ENCODE measurements around the gene NSMF.

The NSMF gene

DNA sequence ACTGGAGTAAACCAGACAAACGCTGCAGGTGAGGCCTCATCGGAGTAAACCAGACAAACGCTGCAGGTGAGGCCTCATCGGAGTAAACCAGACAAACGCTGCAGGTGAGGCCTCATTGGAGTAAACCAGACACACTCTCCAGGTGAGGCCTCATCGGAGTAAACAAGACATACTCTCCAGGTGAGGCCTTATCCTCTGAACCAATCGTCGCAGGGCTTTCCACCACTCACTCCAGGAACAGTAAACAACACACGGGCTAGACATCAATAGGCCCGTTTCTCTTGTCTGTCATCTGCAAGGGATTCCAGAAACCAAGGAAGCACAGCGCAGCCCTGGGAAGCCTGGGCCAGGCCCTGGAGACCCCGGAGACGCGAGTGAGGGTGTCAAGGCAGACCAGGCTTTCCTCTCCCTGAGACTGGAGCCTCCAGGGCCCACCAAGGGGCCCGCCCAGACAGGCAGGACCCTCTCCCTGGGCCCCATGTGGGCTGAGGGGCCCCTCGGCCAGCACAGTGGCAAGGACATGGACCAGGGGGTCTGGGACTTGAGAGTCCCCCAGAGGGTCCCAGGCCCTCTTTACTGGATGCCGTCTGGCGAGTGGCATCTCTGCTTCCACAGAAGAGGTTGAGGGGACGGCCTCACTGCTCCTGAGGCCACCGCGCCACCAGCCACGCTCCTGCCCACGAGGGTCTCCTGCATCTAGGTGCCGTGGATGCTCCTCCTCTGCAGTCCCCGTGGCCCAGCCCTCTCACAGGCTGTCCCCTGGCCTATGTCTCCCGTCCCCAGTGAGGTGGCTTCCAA is 26.4 kb upstream of the NSMF start:
- H3K4me3 ChIP-seq (ENCODE audit: low read length in 2 of 2): no peak overlapping the region
- H3K9me3 ChIP-seq (ENCODE audit: control insufficient read depth in 2 of 2, low read length in 2 of 2): no peaks in the 10 kb centered on the region
- H3K9ac ChIP-seq (ENCODE audit: low read depth in 1 of 2, low read length in 2 of 2): no peak overlapping the region
- H3K4me1 ChIP-seq (ENCODE audit: control insufficient read depth in 2 of 2, insufficient read depth in 2 of 2, low read length in 2 of 2): peaks cover 0 to 5% of the 10 kb centered on the region in 2 donors
- no peak overlapping the region for H3K27ac ChIP-seq (ENCODE audit: low read depth in 2 of 2, low read length in 2 of 2)
- no peaks in the 10 kb centered on the region for H3K27me3 ChIP-seq (ENCODE audit: control insufficient read depth in 2 of 2, insufficient read depth in 2 of 2, low read length in 2 of 2)
- no peaks in the 10 kb centered on the region for H3K36me3 ChIP-seq (ENCODE audit: control insufficient read depth in 2 of 2, insufficient read depth in 2 of 2, low read length in 2 of 2)

GRCh38 chr9:137484551-137485315 is 25.6 kb upstream of the NSMF start:
- no peaks in the 10 kb centered on the region for H3K9me3 ChIP-seq (ENCODE audit: control insufficient read depth in 2 of 2, low read length in 2 of 2)
- H3K36me3 ChIP-seq (ENCODE audit: control insufficient read depth in 2 of 2, insufficient read depth in 2 of 2, low read length in 2 of 2): no peaks in the 10 kb centered on the region

GRCh38 chr9:137482094-137482781 is 23.1 kb upstream of the NSMF start:
- no peaks in the 10 kb centered on the region for H3K4me1 ChIP-seq (ENCODE audit: control insufficient read depth in 2 of 2, insufficient read depth in 2 of 2, low read length in 2 of 2)
- H3K36me3 ChIP-seq (ENCODE audit: control insufficient read depth in 2 of 2, insufficient read depth in 2 of 2, low read length in 2 of 2): no peaks in the 10 kb centered on the region
- H3K27me3 ChIP-seq (ENCODE audit: control insufficient read depth in 2 of 2, insufficient read depth in 2 of 2, low read length in 2 of 2): no peaks in the 10 kb centered on the region
- no peak overlapping the region for H3K9ac ChIP-seq (ENCODE audit: low read depth in 1 of 2, low read length in 2 of 2)
- no peaks in the 10 kb centered on the region for H3K9me3 ChIP-seq (ENCODE audit: control insufficient read depth in 2 of 2, low read length in 2 of 2)
- no peak overlapping the region for H3K27ac ChIP-seq (ENCODE audit: low read depth in 2 of 2, low read length in 2 of 2)
- H3K4me3 ChIP-seq (ENCODE audit: low read length in 2 of 2): no peak overlapping the region

More at GRCh38 chr9:137484551-137485315, 25.6 kb upstream of the NSMF start:
- Histone ChIP-seq H3K9ac (ENCODE audit: low read depth in 1 of 2, low read length in 2 of 2) (no peak overlapping the region), H3K27ac (ENCODE audit: low read depth in 2 of 2, low read length in 2 of 2) (no peak overlapping the region), H3K27me3 (ENCODE audit: control insufficient read depth in 2 of 2, insufficient read depth in 2 of 2, low read length in 2 of 2) (no peaks in the 10 kb centered on the region), H3K4me1 (ENCODE audit: control insufficient read depth in 2 of 2, insufficient read depth in 2 of 2, low read length in 2 of 2) (peaks cover 0 to 5% of the 10 kb centered on the region in 2 donors), H3K4me3 (ENCODE audit: low read length in 2 of 2) (no peak overlapping the region)

DNA sequence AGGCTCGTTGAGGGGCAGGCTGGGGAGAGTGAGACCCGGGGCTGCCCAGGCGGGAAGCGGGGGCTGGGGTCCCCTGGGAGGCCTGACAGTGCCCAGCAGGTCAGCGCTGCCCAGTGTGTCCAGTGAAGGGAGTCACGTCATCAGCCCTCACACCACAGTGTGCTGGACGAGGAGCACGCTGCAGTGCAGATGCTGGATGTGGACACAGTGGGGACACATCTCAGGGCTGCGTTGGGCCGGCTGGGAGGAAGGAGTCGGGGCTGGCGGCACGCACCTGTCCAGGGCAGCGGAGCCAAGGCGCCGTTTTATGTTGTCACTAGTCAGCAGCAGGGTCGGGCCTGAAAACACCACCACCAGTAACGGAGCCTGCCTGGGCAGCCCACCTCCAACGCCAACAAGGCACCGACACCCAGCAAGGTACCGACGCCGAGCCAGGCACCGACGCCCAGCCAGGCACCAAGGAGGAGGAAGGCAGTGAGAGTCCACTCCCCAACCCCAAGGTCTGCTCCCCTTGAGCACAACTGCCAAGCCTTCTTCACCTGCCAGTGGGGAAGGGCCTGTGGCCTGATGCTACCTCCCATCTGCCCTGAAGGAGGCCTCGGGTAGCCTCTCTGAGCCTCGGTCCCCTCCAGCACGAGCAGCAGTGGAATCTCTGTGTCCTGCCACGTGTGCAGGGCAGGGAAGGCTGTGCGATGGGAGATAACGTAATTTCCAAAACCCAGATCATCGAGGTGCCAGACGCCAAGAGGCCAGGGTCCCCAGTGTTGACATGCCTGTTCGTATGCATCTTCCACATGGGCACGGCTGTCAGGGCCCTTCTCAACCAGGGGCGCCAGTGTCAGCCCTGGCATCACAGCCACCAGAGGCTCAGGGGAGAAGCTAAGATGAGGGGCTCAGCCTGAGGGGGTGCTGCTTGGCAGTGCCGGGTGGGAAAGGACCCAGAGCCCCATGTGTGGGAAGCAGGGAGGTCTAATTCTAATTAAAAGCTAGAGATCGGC is 21.9 kb upstream of the NSMF start:
- Histone ChIP-seq H3K4me3 (ENCODE audit: low read length in 2 of 2) (no peak overlapping the region), H3K27ac (ENCODE audit: low read depth in 2 of 2, low read length in 2 of 2) (no peak overlapping the region)

DNA sequence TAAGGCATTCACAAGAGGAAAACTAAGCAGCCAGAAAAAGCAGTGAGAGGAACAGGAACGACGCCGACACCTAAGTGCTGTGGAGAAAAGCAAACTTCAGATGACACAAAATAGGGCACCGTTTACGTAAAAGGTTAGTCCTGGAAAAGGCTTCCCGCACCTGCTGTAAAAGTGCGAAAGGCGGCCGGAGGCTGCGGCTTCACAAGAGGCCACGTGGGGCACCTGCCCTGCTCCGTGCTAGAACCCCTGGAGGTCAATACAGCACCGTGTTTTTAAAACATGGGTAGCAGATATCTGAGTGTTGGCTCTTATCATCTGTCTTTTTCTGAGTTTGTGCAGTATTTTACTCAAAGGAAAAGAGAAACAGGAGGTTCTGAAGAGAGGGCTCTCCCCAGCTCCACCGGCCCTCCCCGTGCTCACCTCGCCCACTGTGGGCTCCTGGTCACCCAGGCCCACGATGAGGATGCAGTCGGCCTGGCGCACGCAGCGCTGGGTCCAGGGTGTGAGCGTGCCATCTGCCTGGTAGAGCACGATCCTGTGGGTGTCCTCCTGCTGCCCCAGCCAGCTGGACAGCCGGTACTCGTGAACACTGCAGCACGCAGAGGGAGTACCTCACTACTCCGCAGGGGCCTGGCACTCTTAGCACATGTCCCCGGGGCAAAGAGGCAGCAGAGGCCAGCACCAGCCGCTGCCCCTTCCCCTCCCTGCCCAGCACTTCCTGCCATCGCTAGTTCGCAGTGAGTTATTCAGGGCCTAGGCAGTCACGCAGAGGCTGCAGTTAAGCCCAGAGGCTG is 21.0 kb upstream of the NSMF start:
- H3K36me3 ChIP-seq (ENCODE audit: control insufficient read depth in 2 of 2, insufficient read depth in 2 of 2, low read length in 2 of 2): no peaks in the 10 kb centered on the region
- no peak overlapping the region for H3K9ac ChIP-seq (ENCODE audit: low read depth in 1 of 2, low read length in 2 of 2)
- H3K27ac ChIP-seq (ENCODE audit: low read depth in 2 of 2, low read length in 2 of 2): no peak overlapping the region

More for the DNA sequence above, 21.9 kb upstream of the NSMF start:
- no peaks in the 10 kb centered on the region for H3K9me3 ChIP-seq (ENCODE audit: control insufficient read depth in 2 of 2, low read length in 2 of 2)
- no peak overlapping the region for H3K9ac ChIP-seq (ENCODE audit: low read depth in 1 of 2, low read length in 2 of 2)
- H3K36me3 ChIP-seq (ENCODE audit: control insufficient read depth in 2 of 2, insufficient read depth in 2 of 2, low read length in 2 of 2): no peaks in the 10 kb centered on the region
- no peaks in the 10 kb centered on the region for H3K4me1 ChIP-seq (ENCODE audit: control insufficient read depth in 2 of 2, insufficient read depth in 2 of 2, low read length in 2 of 2)
- H3K27me3 ChIP-seq (ENCODE audit: control insufficient read depth in 2 of 2, insufficient read depth in 2 of 2, low read length in 2 of 2): no peaks in the 10 kb centered on the region

DNA sequence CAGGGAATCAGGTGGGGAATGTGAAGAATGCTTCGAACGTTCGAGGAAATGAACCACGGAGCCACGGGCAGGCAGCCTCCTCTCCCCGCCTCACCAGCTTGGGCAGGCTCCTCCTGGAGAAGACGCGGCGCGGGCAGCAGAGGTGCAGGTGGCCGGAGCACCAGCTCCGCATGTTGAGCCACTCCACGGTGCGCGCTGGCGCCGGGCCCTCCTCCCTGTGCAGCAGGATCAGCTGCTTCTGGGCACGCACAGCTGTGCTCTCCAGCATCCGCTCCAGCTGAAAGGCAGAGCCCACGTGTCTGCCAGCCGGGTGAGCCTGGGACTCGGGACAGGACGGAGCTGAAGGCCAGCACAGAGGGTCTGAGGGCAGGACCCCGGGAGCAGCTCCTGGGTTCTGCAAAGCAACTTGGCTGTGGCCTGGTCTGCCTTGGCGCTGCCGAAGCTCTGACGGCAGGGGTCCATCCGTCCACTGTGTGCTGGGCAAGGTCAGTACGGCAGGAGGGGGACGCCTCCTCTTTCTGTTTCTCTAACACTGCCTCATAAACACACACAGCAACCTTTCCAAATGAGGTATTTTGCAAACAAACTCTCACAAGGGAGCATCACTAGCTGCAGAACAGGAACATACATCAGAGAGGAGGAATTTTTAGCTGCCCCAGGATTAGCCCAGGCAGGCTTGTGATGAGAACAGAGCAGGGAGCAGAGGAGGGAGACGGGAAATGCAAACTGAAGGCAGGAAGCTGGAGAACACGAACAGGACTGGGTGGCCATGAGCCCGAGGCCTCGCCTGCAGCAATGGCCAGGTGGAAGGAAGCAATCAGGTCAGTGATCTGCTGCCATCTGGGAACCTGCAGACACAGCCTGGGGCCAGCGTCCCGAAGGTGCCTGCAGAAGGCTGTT is 20.1 kb upstream of the NSMF start:
- H3K4me3 ChIP-seq (ENCODE audit: low read length in 2 of 2): no peak overlapping the region
- no peaks in the 10 kb centered on the region for H3K9me3 ChIP-seq (ENCODE audit: control insufficient read depth in 2 of 2, low read length in 2 of 2)
- no peak overlapping the region for H3K27ac ChIP-seq (ENCODE audit: low read depth in 2 of 2, low read length in 2 of 2)
- H3K9ac ChIP-seq (ENCODE audit: low read depth in 1 of 2, low read length in 2 of 2): no peak overlapping the region
- no peaks in the 10 kb centered on the region for H3K27me3 ChIP-seq (ENCODE audit: control insufficient read depth in 2 of 2, insufficient read depth in 2 of 2, low read length in 2 of 2)
- H3K36me3 ChIP-seq (ENCODE audit: control insufficient read depth in 2 of 2, insufficient read depth in 2 of 2, low read length in 2 of 2): no peaks in the 10 kb centered on the region
- no peaks in the 10 kb centered on the region for H3K4me1 ChIP-seq (ENCODE audit: control insufficient read depth in 2 of 2, insufficient read depth in 2 of 2, low read length in 2 of 2)

More for the DNA sequence above, 21.0 kb upstream of the NSMF start:
- H3K4me1 ChIP-seq (ENCODE audit: control insufficient read depth in 2 of 2, insufficient read depth in 2 of 2, low read length in 2 of 2): no peaks in the 10 kb centered on the region
- H3K27me3 ChIP-seq (ENCODE audit: control insufficient read depth in 2 of 2, insufficient read depth in 2 of 2, low read length in 2 of 2): no peaks in the 10 kb centered on the region
- H3K4me3 ChIP-seq (ENCODE audit: low read length in 2 of 2): no peak overlapping the region
- H3K9me3 ChIP-seq (ENCODE audit: control insufficient read depth in 2 of 2, low read length in 2 of 2): no peaks in the 10 kb centered on the region

DNA sequence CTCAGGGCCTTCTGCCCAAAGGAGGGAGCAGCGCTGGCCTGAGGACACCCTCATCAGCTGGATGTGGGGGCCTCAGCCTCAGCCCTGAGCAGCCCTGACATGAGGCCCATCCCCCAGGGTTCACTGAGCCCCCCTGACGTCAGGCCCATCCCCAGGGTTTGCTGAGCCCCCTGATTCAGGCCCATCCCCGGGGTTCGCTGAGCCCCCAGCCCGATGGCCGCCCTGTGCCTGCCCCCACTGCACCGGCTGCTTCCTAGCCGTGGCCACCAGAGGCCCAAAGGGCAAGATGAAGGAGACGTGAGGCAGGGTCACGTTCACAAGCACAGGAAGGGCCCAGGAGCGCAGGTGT is 19.5 kb upstream of the NSMF start:
- no peak overlapping the region for H3K27ac ChIP-seq (ENCODE audit: low read depth in 2 of 2, low read length in 2 of 2)
- no peak overlapping the region for H3K9ac ChIP-seq (ENCODE audit: low read depth in 1 of 2, low read length in 2 of 2)
- no peaks in the 10 kb centered on the region for H3K4me1 ChIP-seq (ENCODE audit: control insufficient read depth in 2 of 2, insufficient read depth in 2 of 2, low read length in 2 of 2)
- H3K36me3 ChIP-seq (ENCODE audit: control insufficient read depth in 2 of 2, insufficient read depth in 2 of 2, low read length in 2 of 2): no peaks in the 10 kb centered on the region
- no peaks in the 10 kb centered on the region for H3K9me3 ChIP-seq (ENCODE audit: control insufficient read depth in 2 of 2, low read length in 2 of 2)
- H3K4me3 ChIP-seq (ENCODE audit: low read length in 2 of 2): no peak overlapping the region
- H3K27me3 ChIP-seq (ENCODE audit: control insufficient read depth in 2 of 2, insufficient read depth in 2 of 2, low read length in 2 of 2): no peaks in the 10 kb centered on the region

- no peaks in the 10 kb centered on the region for H3K36me3 ChIP-seq (ENCODE audit: control insufficient read depth in 2 of 2, insufficient read depth in 2 of 2, low read length in 2 of 2)
- no peaks in the 10 kb centered on the region for H3K4me1 ChIP-seq (ENCODE audit: control insufficient read depth in 2 of 2, insufficient read depth in 2 of 2, low read length in 2 of 2)
- no peaks in the 10 kb centered on the region for H3K27me3 ChIP-seq (ENCODE audit: control insufficient read depth in 2 of 2, insufficient read depth in 2 of 2, low read length in 2 of 2)
- no peak overlapping the region for H3K27ac ChIP-seq (ENCODE audit: low read depth in 2 of 2, low read length in 2 of 2)
- no peaks in the 10 kb centered on the region for H3K9me3 ChIP-seq (ENCODE audit: control insufficient read depth in 2 of 2, low read length in 2 of 2)
- H3K4me3 ChIP-seq (ENCODE audit: low read length in 2 of 2): no peak overlapping the region
- no peak overlapping the region for H3K9ac ChIP-seq (ENCODE audit: low read depth in 1 of 2, low read length in 2 of 2)
Measured at GRCh38 chr9:137477778-137478612, 18.9 kb upstream of the NSMF start.
